Stimulated activated CD8-positive, alpha-beta memory T cell treated with anti-CD3 and anti-CD28 coated beads, Interleukin-7, amount 100 ng/mL, for 4 hours (primary cell): ENCODE measurements around the gene POU6F2.

Source experiments
- DNase-seq, 2 donors: peaks; one replicate each; pipeline ENCODE4 v3.0.0-alpha.2; 2020; ENCODE audit warnings: low read depth in 2 of 2

POU6F2 gene

GRCh38 chr7:39252916-39253315, 275.2 kb downstream of the POU6F2 start:
- no peak for DNase-seq

DNA sequence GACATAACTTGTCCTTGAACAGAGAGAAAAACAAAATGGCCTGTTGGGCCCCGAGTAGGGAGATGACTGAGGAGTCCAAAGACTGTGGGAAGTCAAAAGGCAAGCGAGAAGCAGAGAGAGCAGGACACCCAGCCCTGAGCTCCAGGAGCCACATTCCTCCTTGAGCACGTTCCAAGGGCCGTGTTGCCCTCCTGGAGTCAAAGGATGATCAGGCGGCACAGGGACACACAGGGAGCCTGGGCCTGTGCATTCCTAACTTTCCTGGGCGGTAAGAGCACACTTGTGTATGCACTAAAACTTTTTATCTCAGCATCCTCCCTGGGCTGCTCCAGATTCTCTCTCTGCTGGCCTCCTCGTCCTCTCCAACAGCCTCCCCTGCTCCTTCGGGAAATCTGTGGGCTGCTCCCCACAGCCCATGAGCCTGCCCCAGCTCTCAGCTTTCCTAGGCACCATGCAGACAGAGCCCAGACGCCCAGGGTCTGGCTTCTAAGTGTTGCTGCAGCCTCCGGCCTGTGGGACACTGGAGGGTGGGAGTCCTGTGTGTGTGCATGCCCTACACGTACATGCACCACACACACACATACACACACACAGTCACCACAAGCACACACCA, 281.8 kb downstream of the POU6F2 start:
- DNase-seq: no peak

GRCh38 chr7:39260279-39260844, 282.7 kb downstream of the POU6F2 start:
- DNase-seq: no peak

DNA sequence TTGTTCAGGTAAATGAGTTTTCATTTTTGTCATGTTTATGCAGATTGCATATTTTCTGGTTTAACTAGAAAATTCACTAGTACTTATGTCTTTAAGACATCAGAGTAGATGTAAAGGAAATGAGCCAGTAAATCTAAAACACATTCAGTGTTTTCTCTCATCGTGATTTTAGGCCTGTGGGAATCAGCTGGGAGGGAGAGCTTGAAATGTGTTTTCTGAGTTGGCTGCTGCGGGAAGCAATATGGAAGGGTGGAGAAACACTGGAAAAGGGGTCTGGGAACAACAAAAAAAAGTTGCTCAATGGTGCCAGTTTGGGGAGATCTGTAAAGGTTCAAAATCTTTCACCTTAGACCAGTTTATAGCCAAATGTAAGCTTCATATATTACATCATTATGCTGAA, 284.1 kb downstream of the POU6F2 start:
- DNase-seq: no peak

DNA sequence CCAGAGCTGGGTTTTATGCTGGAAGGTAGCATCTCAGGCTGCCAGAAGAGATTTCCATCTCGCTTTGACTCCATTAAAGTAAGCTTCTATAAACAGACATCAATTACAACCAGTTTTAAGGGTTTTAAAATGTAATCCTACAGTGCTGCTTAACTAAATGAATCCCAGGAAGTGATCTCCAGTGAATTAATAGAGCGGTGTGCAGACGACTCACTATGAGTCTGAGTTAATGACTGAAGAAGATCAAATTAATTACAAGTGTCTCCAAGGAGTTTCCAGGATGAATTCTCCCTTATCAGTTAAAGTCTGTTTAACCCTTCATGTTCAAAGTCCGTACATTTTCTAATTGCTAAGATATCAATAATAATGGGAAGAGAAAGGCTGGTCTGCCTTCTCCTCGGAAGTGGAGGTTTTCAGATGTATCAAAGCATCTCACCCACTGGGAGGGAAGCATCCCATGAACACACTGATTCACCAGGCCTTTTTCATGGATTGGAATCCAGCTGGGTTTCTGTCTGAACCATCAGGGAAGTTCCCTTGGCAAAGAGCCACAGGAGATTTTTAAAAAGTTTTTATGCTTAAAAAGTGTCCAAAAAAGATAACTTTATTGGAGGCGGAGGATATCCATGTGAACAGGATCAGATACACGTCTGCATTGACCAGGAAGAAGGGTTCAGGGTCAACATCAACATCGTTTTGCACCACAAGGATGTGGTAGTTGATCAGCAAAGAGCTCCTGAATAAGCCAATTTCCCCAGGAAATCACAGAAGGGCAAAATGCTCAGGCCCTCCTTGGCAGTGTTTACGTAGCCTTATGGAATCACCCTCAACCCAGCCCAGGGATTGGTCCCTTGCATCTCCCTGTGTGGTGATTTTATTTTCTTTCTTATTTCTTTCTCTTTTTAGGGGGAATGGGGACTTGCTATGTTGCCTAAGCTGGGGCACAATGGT, 288.2 kb downstream of the POU6F2 start:
- no peak for DNase-seq

- DNase-seq: no peak
Observed at GRCh38 chr7:39269034-39269433, 291.3 kb downstream of the POU6F2 start.

DNA sequence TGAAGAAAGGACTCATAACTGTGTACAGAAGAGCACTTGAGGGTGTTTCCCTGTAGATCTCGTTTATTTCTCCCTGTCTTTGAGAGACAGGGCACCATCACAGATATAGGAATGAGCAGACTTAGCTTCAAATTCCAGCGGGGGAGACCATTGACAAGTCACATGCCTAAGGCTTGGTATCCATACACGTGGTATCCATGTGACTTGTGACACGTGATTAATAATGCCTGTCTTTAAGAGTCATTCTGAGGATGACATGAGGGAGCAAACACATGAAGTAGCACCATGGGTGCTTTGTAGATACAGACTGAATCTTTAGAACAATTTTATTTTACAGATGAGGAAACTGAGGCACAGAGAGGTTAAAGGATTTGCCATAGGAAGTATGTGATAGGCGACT, 292.3 kb downstream of the POU6F2 start:
- no peak for DNase-seq

DNA sequence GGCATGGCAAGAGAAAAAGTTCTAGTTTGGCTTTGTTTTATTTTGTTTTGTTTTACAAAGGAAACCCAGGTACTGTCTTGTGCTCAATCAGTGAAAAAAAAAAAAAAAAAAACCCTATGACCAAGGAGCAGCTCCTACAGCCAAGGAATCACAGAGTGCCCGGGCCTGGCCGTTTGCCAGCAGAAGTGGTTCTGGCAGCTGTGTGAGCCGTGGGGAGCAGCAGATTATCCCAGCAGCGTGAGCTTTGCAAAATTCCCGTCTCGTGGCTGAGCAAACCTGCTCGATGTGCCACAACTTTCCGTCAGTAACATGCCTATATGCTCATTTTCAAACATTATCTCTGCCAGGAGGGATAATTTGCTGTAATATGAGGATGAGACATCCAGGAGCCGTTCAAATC, 293.7 kb downstream of the POU6F2 start:
- DNase-seq: no peak

DNA sequence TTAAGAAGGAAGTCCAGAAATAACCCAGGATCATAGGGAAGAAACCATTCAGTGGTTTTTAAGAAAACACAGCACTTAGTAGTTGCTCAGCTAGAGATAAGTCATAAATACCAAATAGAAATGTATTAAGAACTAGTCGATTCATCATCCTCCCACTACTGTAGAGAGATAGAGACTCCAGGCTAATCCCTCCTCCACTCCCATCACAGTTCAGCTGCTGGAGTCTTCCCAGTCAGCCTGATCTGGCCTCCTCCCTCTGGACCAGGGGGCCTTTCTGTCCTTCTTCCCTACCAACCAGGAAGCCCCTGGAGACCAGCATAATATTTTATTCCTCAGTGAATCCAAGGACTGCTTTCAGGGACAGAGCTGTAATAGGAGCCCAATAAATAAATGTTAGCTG, 294.4 kb downstream of the POU6F2 start:
- no peak for DNase-seq

GRCh38 chr7:39272691-39273090, 295.0 kb downstream of the POU6F2 start:
- no peak for DNase-seq

DNA sequence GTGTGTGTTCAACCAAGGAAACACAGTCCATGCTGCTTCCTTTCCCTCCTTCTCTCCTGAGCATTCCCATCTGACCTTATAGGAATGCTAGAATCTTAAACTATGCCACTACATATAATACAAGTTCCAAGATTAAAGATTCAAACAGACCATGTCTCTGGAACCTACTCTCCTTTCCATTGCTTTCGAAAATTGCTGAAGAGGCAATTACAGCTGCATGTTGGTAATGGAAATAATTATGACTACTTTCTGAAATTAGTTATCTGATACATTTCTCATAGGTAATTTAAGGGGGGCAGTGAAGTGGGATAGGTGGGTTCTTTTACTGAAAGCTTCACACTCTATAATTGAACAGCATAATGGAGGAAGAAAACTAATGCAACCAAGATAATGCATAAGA, 302.6 kb downstream of the POU6F2 start:
- no peak for DNase-seq

GRCh38 chr7:39285256-39285655, 307.5 kb downstream of the POU6F2 start:
- no peak for DNase-seq

GRCh38 chr7:39288303-39288702, 310.6 kb downstream of the POU6F2 start:
- no peak for DNase-seq

DNA sequence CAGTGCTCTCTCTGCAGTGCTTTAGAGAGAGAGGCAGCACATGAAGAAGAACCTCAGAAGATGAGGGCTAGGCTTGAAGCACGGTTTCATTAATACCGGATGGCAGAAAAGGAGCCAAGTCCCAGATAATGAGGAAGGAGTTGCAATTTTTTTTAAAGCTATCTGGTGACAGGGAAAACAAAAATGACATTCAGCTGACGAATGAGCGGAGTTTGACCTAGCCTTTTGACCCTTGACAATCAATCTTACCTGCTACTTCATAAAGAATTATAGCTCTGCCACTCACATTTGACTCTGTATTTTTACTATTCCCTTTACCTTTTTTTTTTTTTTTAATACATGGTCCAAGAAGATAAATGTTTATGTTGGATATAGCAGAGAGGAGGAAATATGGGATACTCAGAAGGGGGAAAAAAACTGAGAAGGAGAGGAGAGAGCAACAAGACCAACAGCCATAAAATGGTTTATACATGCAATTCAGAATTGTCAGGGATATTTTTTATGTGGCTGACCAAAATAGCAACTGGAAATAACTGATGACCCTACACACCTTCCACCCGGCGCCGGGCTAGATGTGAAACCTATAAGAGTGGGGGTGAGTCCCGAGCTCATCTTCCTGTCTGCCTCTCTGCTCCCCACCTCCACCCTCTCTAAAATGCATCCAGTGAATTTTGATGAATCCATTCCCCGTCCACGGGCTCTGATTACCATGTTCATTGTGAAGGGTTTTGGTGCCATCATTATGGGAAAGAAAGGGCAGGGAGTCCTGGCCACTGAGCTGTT, 314.1 kb downstream of the POU6F2 start:
- no peak for DNase-seq

GRCh38 chr7:39293056-39293823, 315.5 kb downstream of the POU6F2 start:
- DNase-seq: no peak

DNA sequence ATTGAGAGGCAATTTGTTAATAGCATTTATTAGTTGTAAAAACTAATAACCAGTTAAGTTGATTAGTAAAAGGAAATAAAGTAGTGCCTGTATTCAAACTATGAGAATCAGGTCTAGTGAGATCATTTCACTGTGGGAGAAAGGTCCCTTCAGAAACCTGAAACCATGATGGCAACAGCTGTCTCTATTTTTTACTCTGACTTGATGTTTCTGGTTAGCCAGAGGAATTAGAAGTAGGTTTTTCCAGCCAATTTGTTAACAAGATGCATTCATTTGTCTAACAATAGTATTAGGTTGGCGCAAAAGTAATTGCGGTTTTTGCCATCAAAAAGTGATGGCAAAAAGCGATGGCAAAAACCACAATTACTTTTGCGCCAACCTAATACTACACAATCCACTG, 316.3 kb downstream of the POU6F2 start:
- no peak for DNase-seq

- DNase-seq: no peak
Observed at GRCh38 chr7:39295796-39296195, 318.1 kb downstream of the POU6F2 start.

DNA sequence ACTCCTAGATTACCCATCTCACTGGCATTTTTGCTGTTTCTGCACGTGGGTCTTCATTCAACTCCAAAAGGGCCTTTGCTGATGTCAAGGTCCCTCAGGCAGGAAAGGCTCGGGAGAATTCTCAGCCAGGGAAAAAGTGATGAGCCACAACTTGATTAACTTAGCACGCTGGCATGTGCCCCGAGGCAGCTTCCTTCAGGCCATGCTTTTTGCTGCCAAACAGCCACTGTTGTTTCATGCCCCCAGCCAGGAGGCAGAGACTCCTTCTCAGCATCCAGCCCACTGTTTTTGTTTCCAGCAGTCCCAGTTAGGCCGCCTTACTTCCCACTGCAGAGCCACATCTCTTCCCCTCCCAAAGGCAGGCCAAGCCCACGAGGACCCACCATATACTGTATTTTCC, 322.0 kb downstream of the POU6F2 start:
- no peak for DNase-seq

GRCh38 chr7:39300276-39300675, 322.6 kb downstream of the POU6F2 start:
- DNase-seq: no peak

DNA sequence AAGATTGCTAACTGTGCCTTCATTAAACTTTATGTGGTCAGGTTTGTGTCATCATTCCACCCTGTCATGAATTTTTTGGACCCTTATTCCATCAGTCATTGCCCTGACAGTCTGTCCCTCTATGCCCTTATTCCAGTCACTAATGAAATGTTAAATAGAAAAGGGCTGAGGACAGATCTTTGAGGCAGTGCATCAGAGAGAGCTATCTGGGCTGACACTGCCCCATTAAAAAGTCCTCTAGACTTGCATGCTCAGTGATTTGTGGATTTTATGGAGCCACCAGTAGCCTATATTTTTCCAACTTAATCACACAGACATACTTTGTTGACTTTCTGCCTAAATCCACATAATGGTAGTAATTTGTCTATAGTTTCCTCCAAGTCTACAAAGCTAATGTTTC, 323.8 kb downstream of the POU6F2 start:
- DNase-seq: no peak

- DNase-seq: no peak
Observed at GRCh38 chr7:39304178-39304577, 326.5 kb downstream of the POU6F2 start.
